ENCODE results near the gene CKM.
"Not testable (repeated sequence)": the region's sequence is repeated elsewhere in the genome, so short reads cannot be mapped to it uniquely, and the experiment has no call there.

The CKM gene

DNA sequence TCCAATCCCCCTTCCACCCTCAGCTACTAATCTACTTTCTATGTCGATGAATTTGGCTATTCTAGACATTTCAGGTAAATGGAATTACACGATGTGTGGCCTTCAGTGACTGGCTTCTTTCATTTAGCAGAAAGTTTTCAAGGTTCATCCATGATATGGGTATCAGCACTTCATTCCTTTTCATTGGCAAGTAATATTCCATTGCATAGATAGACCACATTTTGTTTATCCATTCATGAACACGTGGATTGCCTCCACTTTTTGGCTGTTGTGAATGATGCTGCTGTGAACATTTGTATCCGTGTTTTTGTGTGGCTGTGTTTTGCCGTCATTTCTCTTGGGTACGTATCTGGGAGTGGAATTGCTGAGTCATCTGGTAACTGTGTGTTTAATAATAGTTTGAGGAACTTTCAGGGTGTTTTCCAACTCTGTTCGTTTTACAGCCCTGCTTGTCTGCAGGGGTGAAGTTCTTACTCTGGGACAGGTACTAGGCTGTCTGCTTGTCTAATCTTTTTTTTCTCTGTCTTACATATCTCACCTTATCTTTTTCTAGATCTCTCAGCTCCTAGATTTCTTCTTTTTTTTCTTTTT is 39.1 kb downstream of the CKM start:
- no peaks in the 10 kb centered on the region for H3K27me3 ChIP-seq (ENCODE audit: insufficient read depth, low read length)
- H3K4me1 ChIP-seq (ENCODE audit: insufficient read depth, low read length), result no peaks in the 10 kb centered on the region
- peaks cover 7% of the 10 kb centered on the region for H3K9me3 ChIP-seq (ENCODE audit: low read length)
- peaks cover 49% of the 10 kb centered on the region for H3K36me3 ChIP-seq (ENCODE audit: insufficient read depth, low read length)
- H2AFZ ChIP-seq (ENCODE audit: low read depth, low read length), result no peak overlapping the region
- no peak overlapping the region for H3K4me3 ChIP-seq (ENCODE audit: low read length)

GRCh38 chr19:45280471-45280961 is 42.2 kb downstream of the CKM start:
- Histone ChIP-seq H3K9me3 (ENCODE audit: low read length) (peaks cover 7% of the 10 kb centered on the region), H3K4me1 (ENCODE audit: insufficient read depth, low read length) (no peaks in the 10 kb centered on the region), H3K27me3 (ENCODE audit: insufficient read depth, low read length) (no peaks in the 10 kb centered on the region), H2AFZ (ENCODE audit: low read depth, low read length) (no peak overlapping the region), H3K4me3 (ENCODE audit: low read length) (no peak overlapping the region), H3K36me3 (ENCODE audit: insufficient read depth, low read length) (peaks cover 57% of the 10 kb centered on the region)

- Histone ChIP-seq H3K4me1 (ENCODE audit: insufficient read depth, low read length) (no peaks in the 10 kb centered on the region), H2AFZ (ENCODE audit: low read depth, low read length) (no peak overlapping the region), H3K36me3 (ENCODE audit: insufficient read depth, low read length) (peaks cover 56% of the 10 kb centered on the region), H3K9me3 (ENCODE audit: low read length) (peaks cover 7% of the 10 kb centered on the region), H3K4me3 (ENCODE audit: low read length) (no peak overlapping the region), H3K27me3 (ENCODE audit: insufficient read depth, low read length) (no peaks in the 10 kb centered on the region)
Measured at GRCh38 chr19:45279587-45280192, 43.0 kb downstream of the CKM start.

GRCh38 chr19:45278087-45278486 is 44.6 kb downstream of the CKM start:
- H3K36me3 ChIP-seq (ENCODE audit: insufficient read depth, low read length), result peaks cover 58% of the 10 kb centered on the region
- no peaks in the 10 kb centered on the region for H3K4me1 ChIP-seq (ENCODE audit: insufficient read depth, low read length)
- peaks cover 2% of the 10 kb centered on the region for H3K9me3 ChIP-seq (ENCODE audit: low read length)
- H3K27me3 ChIP-seq (ENCODE audit: insufficient read depth, low read length), result no peaks in the 10 kb centered on the region
- no peak overlapping the region for H2AFZ ChIP-seq (ENCODE audit: low read depth, low read length)
- H3K4me3 ChIP-seq (ENCODE audit: low read length), result no peak overlapping the region

GRCh38 chr19:45276284-45276687 is 46.4 kb downstream of the CKM start:
- Histone ChIP-seq H3K36me3 (ENCODE audit: insufficient read depth, low read length) (peaks cover 59% of the 10 kb centered on the region), H3K27me3 (ENCODE audit: insufficient read depth, low read length) (no peaks in the 10 kb centered on the region), H3K4me1 (ENCODE audit: insufficient read depth, low read length) (no peaks in the 10 kb centered on the region), H3K4me3 (ENCODE audit: low read length) (no peak overlapping the region), H3K9me3 (ENCODE audit: low read length) (no peaks in the 10 kb centered on the region), H2AFZ (ENCODE audit: low read depth, low read length) (no peak overlapping the region)

- Histone ChIP-seq H2AFZ (ENCODE audit: low read depth, low read length) (no peak overlapping the region), H3K36me3 (ENCODE audit: insufficient read depth, low read length) (peaks cover 60% of the 10 kb centered on the region), H3K27me3 (ENCODE audit: insufficient read depth, low read length) (no peaks in the 10 kb centered on the region), H3K4me3 (ENCODE audit: low read length) (no peak overlapping the region), H3K4me1 (ENCODE audit: insufficient read depth, low read length) (no peaks in the 10 kb centered on the region), H3K9me3 (ENCODE audit: low read length) (no peaks in the 10 kb centered on the region)
Measured at GRCh38 chr19:45275370-45275971, 47.2 kb downstream of the CKM start.

DNA sequence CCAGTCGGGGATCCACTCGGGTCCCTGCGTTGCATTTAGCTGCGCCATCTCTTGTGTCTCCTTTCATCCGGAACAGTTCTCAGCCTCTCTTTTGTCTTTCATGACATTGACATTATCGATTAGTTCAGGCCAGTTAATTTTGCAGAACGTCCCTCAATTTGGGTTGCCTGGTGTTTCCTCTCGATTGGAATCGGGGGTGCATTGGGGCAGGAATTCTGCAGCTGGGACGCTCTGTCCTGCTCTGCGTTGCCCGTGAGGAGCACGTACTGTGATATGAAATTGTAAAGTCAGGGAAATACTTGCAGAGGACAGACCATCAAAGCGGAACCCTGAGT is 49.2 kb downstream of the CKM start:
- peaks cover 56% of the 10 kb centered on the region for H3K36me3 ChIP-seq (ENCODE audit: insufficient read depth, low read length)
- no peak overlapping the region for H3K4me3 ChIP-seq (ENCODE audit: low read length)
- H3K9me3 ChIP-seq (ENCODE audit: low read length), result no peaks in the 10 kb centered on the region
- no peaks in the 10 kb centered on the region for H3K27me3 ChIP-seq (ENCODE audit: insufficient read depth, low read length)
- no peak overlapping the region for H2AFZ ChIP-seq (ENCODE audit: low read depth, low read length)
- H3K4me1 ChIP-seq (ENCODE audit: insufficient read depth, low read length), result no peaks in the 10 kb centered on the region

GRCh38 chr19:45271735-45272108 is 51.0 kb downstream of the CKM start:
- no peaks in the 10 kb centered on the region for H3K9me3 ChIP-seq (ENCODE audit: low read length)
- peaks cover 53% of the 10 kb centered on the region for H3K36me3 ChIP-seq (ENCODE audit: insufficient read depth, low read length)
- no peaks in the 10 kb centered on the region for H3K27me3 ChIP-seq (ENCODE audit: insufficient read depth, low read length)
- no peaks in the 10 kb centered on the region for H3K4me1 ChIP-seq (ENCODE audit: insufficient read depth, low read length)
- H2AFZ ChIP-seq (ENCODE audit: low read depth, low read length), result no peak overlapping the region
- no peak overlapping the region for H3K4me3 ChIP-seq (ENCODE audit: low read length)

- no peak overlapping the region for H3K4me3 ChIP-seq (ENCODE audit: low read length)
- H2AFZ ChIP-seq (ENCODE audit: low read depth, low read length), result no peak overlapping the region
- H3K9me3 ChIP-seq (ENCODE audit: low read length), result no peaks in the 10 kb centered on the region
- H3K27me3 ChIP-seq (ENCODE audit: insufficient read depth, low read length), result no peaks in the 10 kb centered on the region
- H3K4me1 ChIP-seq (ENCODE audit: insufficient read depth, low read length), result no peaks in the 10 kb centered on the region
- H3K36me3 ChIP-seq (ENCODE audit: insufficient read depth, low read length), result peaks cover 53% of the 10 kb centered on the region
Measured at GRCh38 chr19:45271098-45271734, 51.5 kb downstream of the CKM start.

GRCh38 chr19:45269939-45270338 is 52.7 kb downstream of the CKM start:
- H3K9me3 ChIP-seq (ENCODE audit: low read length); H3K27me3 ChIP-seq (ENCODE audit: insufficient read depth, low read length); H2AFZ ChIP-seq (ENCODE audit: low read depth, low read length); H3K4me3 ChIP-seq (ENCODE audit: low read length); H3K4me1 ChIP-seq (ENCODE audit: insufficient read depth, low read length): not testable (repeated sequence)
- peaks cover 55% of the 10 kb centered on the region for H3K36me3 ChIP-seq (ENCODE audit: insufficient read depth, low read length)

DNA sequence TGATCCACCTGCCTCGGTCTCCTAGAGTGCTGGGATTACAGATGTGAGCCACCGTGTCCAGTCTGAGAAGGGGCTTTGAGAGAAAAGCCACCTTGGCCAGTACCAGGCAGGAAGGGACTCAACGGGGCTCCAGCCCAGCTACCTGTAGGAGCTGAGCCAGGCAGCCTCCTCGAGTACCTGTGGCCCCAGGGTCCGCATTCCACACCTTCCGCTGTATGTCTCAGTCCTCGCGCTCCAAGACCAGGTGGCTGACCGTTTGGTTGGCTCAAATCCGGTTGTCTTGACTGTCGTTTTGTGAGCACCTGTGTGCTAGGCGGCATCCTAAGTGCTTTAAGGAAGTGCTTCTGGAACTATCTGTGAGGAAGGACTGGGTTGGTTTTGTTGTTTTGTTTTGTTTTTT is 55.4 kb downstream of the CKM start:
- Histone ChIP-seq H3K9me3 (ENCODE audit: low read length) (no peaks in the 10 kb centered on the region), H3K36me3 (ENCODE audit: insufficient read depth, low read length) (peaks cover 45% of the 10 kb centered on the region), H3K4me1 (ENCODE audit: insufficient read depth, low read length) (no peaks in the 10 kb centered on the region), H3K4me3 (ENCODE audit: low read length) (no peak overlapping the region), H2AFZ (ENCODE audit: low read depth, low read length) (no peak overlapping the region), H3K27me3 (ENCODE audit: insufficient read depth, low read length) (no peaks in the 10 kb centered on the region)

GRCh38 chr19:45265375-45265774 is 57.3 kb downstream of the CKM start:
- H3K4me3 ChIP-seq (ENCODE audit: low read length), result no peak overlapping the region
- peaks cover 31% of the 10 kb centered on the region for H3K36me3 ChIP-seq (ENCODE audit: insufficient read depth, low read length)
- H2AFZ ChIP-seq (ENCODE audit: low read depth, low read length), result no peak overlapping the region
- no peaks in the 10 kb centered on the region for H3K4me1 ChIP-seq (ENCODE audit: insufficient read depth, low read length)
- H3K9me3 ChIP-seq (ENCODE audit: low read length), result no peaks in the 10 kb centered on the region
- H3K27me3 ChIP-seq (ENCODE audit: insufficient read depth, low read length), result no peaks in the 10 kb centered on the region

DNA sequence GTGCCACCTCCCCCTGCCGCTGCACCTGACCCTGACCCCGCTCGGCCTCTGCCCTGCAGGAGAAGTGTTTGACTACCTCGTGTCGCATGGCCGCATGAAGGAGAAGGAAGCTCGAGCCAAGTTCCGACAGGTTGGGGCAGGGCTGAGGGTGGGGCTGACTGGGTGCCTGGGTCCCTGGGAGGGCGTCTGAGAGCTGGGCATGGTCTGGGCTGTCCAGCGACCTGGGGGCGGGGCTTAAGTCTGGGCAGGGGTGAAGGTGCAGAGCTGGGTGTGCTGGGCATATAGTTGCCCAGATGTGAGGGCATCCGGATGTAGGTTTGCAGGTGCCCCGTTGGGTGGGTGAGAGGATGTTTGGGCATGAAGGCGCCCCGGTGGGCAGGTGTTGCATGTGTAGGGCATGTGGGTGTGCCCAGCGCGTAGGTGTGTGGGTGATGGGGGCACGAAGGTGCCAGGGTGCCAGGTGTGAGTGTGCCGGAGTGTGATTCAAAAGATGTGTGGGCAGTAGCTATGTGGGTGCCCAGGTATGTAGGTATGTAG is 57.8 kb downstream of the CKM start:
- Histone ChIP-seq H3K36me3 (ENCODE audit: insufficient read depth, low read length) (peaks cover 27% of the 10 kb centered on the region), H3K4me1 (ENCODE audit: insufficient read depth, low read length) (no peaks in the 10 kb centered on the region), H2AFZ (ENCODE audit: low read depth, low read length) (no peak overlapping the region), H3K27me3 (ENCODE audit: insufficient read depth, low read length) (no peaks in the 10 kb centered on the region), H3K4me3 (ENCODE audit: low read length) (no peak overlapping the region), H3K9me3 (ENCODE audit: low read length) (no peaks in the 10 kb centered on the region)

All from neuron (in vitro differentiated cells).